Activated T-cell treated with anti-CD3 and anti-CD28 coated beads for 24 hours (primary cell): ENCODE results near the gene LURAP1L.

Source experiments
- DNase-seq: peaks from one replicate; pipeline ENCODE4 v3.0.0-alpha.2; 2020; ENCODE audit warnings: low read depth

The LURAP1L gene

GRCh38 chr9:12774861-12775678, at the start of gene LURAP1L:
Gene LURAP1L (plus strand): TSS chr9:12775020. CDS start chr9:12775716, 696 bp downstream.
- no peak for DNase-seq

GRCh38 chr9:12726795-12727194, 48.0 kb upstream of the LURAP1L start:
- no peak for DNase-seq

- no peak for DNase-seq
Observed at GRCh38 chr9:12730198-12730597, 44.6 kb upstream of the LURAP1L start.

- DNase-seq: no peak
Observed at GRCh38 chr9:12730927-12731326, 43.9 kb upstream of the LURAP1L start.

GRCh38 chr9:12732971-12733370, 41.8 kb upstream of the LURAP1L start:
- DNase-seq: no peak

GRCh38 chr9:12735665-12736064, 39.2 kb upstream of the LURAP1L start:
- DNase-seq: no peak

GRCh38 chr9:12737871-12738270, 36.9 kb upstream of the LURAP1L start:
- no peak for DNase-seq

GRCh38 chr9:12739014-12739652, 35.7 kb upstream of the LURAP1L start:
- DNase-seq: no peak

- no peak for DNase-seq
Observed at GRCh38 chr9:12740845-12741244, 34.0 kb upstream of the LURAP1L start.

GRCh38 chr9:12748016-12748415, 26.8 kb upstream of the LURAP1L start:
- DNase-seq: no peak

- no peak for DNase-seq
Observed at GRCh38 chr9:12748954-12749353, 25.9 kb upstream of the LURAP1L start.

- no peak for DNase-seq
Observed at GRCh38 chr9:12753931-12754330, 20.9 kb upstream of the LURAP1L start.

GRCh38 chr9:12759761-12760160, 15.1 kb upstream of the LURAP1L start:
- no peak for DNase-seq

GRCh38 chr9:12760758-12761157, 14.1 kb upstream of the LURAP1L start:
- DNase-seq: no peak

- no peak for DNase-seq
Observed at GRCh38 chr9:12764150-12764549, 10.7 kb upstream of the LURAP1L start.

GRCh38 chr9:12765088-12765798, 9.6 kb upstream of the LURAP1L start:
- no peak for DNase-seq

GRCh38 chr9:12766357-12766756, 8.5 kb upstream of the LURAP1L start:
- no peak for DNase-seq

- DNase-seq: no peak
Observed at GRCh38 chr9:12770261-12770660, 4.6 kb upstream of the LURAP1L start.

GRCh38 chr9:12771891-12772290, 2.9 kb upstream of the LURAP1L start:
- DNase-seq: no peak

- DNase-seq: no peak
Observed at GRCh38 chr9:12773562-12773961, 1.3 kb upstream of the LURAP1L start.

GRCh38 chr9:12775679-12776512, 1.1 kb downstream of the LURAP1L start:
- DNase-seq: no peak

- DNase-seq: no peak
Observed at GRCh38 chr9:12776513-12777055, 1.8 kb downstream of the LURAP1L start.
